UCSD-AML1 (cell line): ENCODE measurements around the gene COL17A1.

ENCODE experiments used
- DNase-seq: peaks from one replicate; lab custom pipeline; 2025; ENCODE audit not compliant: unreplicated experiment; lab: John Stamatoyannopoulos, UW

COL17A1 gene

DNA sequence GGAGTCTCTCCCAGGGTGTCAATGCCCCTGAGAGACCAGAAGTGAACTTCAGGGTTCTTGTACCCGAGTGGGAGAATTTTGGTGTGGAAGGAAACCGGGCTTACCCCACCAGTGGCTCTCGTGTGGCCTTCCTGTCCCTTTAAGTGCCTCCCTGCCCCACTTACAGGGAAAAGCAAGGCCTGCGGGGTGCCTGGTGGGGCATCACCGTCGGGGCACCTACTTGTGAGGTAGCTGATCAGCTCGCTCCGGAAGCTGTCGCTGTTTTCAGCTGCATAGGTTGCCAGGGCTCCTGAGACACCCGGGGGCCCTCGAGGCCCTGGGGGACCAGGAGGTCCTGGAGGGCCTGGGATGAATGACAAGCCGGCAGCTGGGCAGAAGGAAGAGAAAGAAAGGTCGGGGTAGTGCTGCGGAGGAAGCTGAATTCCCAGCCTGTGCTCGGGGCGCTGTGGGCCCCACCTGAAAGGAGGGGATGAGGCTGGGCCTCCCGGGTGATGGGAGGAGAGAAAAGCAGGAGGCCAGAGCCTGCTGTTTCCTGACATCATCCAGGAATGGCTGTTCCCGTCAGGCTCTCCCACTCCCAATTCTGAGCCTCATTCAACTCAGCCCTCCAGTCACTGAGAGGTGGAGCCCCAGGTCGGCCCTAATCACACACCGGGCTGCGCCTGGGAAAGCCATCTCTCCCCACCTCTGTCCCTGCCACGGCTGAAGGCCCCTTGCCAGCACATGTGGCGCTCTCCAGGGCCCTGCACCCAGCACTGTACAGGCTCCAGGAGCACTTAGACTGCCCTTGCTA is 51.1 kb downstream of the COL17A1 start:
- no peak for DNase-seq

- DNase-seq, result no peak
Measured at GRCh38 chr10:104033966-104034365, 51.7 kb downstream of the COL17A1 start.

DNA sequence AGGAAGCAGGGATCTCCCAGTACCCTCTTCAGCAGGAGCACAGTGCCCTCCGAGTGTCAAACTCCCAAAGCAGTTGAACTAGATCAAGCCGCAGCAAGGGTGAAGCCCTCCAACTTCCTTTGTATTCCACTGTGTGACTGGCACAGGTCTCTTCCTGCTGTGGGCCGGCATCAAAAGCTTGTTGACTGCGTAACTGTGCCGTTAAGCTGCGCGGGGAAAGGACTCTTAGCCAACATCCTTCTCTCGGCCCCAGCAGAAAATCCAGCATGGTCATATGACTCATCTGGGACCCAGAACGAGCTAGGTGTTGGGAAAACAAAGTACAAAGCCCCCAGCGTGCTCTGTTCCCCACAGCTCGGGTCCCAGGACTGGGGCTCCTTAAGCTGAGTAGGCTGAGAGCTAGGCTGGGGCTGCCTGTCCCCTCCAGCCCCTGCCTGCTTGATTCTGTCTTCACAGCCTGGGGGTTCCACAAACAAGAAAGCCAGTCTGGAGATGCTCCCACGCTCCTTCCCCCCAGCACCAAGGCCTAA is 52.2 kb downstream of the COL17A1 start:
- no peak for DNase-seq

DNA sequence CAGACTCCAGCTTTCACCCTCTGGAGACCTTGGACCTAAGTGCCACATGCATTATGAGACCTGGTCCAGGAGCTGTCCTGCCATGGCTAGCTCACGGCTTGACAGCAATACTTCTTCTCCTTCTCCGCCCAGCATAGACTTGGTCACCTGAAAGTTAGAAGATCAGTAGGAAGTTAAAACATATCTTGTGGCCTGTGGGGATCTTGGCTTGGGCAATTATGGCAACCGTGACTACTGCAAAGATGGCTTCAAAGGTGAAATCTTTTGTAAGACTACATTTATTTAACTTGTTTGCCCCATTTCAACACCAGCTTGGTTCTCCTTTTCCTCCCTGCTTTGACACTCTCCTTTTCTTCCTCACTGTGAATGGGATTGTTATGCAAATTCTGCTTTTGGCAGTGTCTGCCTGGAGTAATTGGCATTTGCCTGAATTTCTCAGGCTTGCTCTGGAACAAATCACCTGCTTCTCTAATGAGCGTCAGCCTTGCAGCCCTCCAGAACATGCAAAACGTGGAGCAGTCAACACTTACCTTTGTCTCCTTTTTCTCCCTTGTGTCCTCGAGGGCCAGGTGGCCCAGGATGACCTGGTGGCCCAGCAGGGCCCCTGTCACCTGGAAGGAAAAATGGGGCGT is 53.4 kb downstream of the COL17A1 start:
- no peak for DNase-seq

DNA sequence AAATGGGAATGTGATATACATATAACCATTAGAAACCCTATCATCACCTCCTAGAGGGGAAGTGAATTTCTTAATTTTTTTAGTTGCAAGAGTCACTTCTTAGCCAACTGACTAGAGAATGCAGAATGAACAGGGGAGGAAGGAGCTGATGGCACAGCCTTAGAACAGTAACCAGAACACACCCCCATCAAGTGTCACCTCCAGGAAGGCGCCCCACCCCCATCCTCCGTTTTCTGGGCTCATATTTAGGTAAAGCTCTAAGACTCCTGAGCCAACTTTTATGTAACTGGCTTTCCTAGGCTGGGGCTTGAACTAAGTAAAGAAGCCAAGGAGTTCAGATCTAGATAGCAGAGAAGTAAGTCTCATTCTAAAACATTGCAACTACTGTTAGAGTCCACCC is 54.0 kb downstream of the COL17A1 start:
- no peak for DNase-seq

DNA sequence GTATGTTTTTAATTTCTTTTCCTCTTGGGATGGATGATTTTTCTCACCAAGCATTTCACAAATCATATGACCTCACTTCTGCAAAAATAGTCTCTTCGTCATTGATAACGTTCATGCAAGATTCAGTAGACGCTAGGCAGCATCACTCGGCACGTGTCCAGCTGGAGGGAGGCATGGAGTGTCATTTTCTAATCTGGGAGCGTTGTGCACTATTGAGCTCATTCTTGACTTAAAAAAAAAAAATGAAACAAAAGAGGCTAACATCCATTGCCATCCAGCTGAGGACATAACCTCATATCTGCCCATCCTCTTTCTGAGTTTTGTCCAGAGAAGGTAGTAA is 56.2 kb downstream of the COL17A1 start:
- DNase-seq, result no peak

DNA sequence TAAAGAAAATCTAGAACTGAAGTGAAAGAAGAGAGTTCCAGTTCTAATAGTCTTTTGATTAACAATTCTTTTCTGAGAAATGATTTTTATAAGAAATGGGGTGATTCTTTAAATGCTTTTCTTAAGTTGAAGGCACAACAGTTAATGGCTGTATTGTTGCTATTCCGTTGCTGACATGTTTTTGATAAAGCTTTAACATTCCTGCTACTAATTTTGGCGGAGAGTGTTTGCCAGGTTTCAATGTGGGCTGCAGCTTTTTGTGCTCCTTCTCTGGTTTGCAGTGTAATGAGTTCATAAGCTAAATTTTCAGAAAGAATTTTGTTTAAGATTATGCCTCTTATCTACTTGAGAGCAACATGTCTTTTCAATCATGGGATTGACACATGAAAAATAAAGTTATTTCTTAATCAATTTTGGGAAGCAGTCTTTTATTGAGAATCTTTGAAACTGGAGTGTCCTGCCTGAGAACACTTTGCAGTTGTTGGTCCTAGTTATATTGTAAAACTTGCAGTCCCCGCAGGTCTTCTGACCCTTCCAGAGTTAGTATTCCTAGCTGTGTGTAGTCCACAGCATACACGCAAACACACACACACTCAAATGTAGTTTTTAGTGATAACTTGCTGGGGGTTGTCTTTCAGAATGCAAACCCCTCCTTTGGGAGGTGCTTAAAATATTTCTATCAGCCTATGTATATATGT is 56.7 kb downstream of the COL17A1 start:
- no peak for DNase-seq

DNA sequence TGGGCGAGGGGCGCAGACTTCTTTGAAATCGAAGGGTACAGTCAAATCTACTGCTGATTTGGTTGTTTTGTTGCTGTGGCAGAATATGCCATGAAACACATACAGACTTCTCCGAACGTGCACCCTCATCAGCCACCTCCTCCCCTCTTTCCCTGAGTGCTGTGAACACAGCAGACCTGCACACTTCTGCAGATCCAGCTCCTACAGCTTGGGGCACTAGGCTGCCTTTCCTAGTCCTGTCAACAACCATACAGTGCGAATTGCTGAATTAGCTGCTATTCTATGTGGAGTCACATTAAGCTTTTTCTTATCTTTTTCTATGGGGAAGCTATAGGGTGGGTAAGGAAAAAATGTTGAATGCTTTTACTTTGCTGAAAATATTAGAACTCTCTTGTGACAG is 57.5 kb downstream of the COL17A1 start:
- DNase-seq, result no peak

DNA sequence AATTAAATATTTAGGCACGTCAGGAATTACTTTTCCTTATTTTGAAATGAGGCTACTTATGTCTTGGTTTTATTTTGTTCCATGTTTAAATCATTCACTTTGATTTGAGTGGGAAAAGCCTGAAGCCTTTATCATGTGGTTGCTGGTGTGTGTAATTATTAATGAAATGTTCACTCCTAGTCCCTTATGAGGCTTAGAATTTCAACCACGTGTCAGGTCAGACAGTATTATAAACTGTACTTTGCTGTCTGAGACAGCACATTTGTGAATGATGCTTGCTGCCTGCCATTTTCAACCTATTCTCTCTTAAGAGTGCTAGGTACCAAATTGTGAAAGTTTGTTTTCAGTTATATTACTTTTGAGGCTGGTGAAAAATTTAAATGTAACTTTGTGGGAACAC is 58.9 kb downstream of the COL17A1 start:
- DNase-seq, result no peak

DNA sequence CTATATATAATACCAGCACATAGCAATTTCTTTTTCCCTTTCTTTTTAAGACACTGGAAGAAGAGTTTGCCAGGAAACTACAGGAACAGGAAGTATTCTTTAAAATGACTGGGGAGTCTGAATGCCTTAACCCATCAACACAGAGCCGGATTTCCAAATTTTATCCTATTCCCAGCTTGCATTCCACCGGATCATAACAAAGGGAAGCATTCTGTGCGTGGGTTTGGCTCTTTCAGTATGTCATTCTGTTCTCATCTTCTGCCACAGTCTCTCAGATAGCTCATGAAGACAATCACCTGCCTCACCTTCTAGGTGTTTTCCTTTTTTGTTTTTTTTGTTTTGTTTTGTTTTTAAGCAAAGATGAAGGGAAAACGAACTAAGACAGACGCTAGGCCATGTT is 60.2 kb downstream of the COL17A1 start:
- no peak for DNase-seq

- no peak for DNase-seq
Measured at GRCh38 chr10:104022026-104022425, 63.7 kb downstream of the COL17A1 start.

DNA sequence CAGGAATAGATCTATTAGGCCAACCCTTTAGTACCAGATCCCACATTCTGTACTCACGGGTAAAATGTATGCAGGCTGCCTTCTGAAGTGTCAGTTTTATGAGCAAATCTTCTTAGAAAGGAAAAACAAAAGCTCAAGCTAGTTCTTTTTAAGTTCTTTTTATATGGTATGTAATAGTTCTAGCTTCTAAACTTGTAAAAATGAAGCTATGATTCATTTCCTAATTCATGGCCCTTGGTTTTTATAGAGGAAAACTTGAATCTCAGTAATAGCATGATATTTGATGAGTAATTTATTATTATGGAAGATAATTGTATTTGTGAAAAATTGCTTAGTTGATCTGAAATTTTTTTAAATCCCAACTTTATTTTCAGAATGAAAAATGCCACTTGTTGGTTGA is 64.4 kb downstream of the COL17A1 start:
- DNase-seq, result no peak

GRCh38 chr10:104020020-104020419 is 65.7 kb downstream of the COL17A1 start:
- DNase-seq, result no peak

DNA sequence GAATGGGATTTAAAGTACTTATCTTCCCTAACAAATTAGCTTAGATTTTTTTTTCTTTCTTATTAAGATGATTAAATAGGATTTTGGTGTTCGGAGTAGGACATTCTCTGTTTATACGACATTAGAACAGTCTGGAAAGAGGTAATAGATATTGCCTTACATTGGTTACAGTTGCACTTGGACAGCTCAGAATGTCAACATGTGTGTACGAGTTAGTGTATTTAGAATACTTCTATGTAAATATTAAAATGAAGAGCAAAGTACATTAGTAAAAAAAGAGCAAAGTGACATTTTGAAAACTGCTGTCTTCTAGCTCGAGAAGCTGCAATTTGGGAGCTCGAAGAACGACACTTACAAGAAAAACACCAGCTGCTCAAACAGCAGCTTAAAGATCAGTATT is 67.2 kb downstream of the COL17A1 start:
- no peak for DNase-seq

GRCh38 chr10:104016661-104017060 is 69.0 kb downstream of the COL17A1 start:
- no peak for DNase-seq

- DNase-seq, result no peak
Measured at GRCh38 chr10:104014176-104014575, 71.5 kb downstream of the COL17A1 start.

- no peak for DNase-seq
Measured at GRCh38 chr10:104013489-104013888, 72.2 kb downstream of the COL17A1 start.

DNA sequence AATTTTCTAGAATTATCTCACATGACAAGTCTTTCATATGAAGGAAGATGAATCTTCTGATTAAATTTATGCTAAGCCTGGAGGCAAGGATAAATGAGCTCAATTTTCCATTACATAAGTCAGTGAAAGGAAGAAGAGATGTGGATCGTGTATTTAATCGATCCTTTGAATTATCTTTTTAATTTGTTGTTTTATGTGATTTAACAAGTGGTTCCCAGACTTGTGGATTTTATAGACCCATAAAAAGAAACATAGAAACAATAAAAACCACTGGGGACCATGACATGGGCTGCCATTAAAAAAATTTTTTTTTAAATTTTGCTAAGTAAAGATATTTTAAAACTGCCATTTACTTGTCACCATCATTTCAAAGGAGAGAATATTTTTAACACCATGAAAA is 73.8 kb downstream of the COL17A1 start:
- no peak for DNase-seq

DNA sequence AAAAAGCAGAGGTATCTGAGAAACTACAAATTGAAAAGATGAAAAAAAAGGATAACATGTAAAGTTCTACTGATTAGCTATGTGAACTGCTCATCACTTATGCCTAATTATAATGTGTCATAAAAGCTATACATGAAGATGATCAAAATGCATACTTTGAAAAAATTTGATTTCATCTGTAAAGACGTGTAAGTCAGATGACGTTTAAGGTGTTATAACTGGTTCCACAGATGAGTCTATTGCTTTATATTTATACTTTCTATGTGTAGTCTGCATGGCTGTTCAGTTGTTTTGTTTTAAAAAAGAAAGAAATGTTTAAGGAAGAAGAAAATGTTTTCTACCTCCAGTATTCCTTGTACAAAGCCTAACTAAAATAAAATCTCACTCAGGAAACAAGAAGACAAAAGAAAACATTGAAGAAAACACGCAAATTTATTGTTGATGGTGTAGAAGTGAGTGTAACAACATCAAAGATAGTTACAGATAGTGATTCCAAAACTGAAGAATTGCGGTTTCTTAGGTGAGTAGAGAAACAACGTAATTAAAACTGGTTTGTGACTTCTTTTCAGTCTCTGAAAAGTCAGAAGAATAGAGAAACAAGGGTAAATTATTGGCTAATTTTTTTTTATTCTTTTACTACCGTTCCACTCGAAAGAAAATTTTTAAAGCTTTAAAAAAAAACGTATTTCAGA is 80.4 kb downstream of the COL17A1 start:
- no peak for DNase-seq

- no peak for DNase-seq
Measured at GRCh38 chr10:104002911-104003310, 82.8 kb downstream of the COL17A1 start.

- no peak for DNase-seq
Measured at GRCh38 chr10:103998805-103999204, 86.9 kb downstream of the COL17A1 start.
